PC-9 (cell line): ENCODE measurements around the gene ME2. TPM values are rescaled to one million over a fixed set of nuclear protein-coding genes. Genes with fewer than 3 reads are reported as not detected.
"Not testable (repeated sequence)": the region's sequence is repeated elsewhere in the genome, so short reads cannot be mapped to it uniquely, and the experiment has no call there.

Experiments
- BruUV-seq: library from RNA; stranded (reverse); fragments of 400-500 nt; replicated peaks from 2 replicates; lab custom pipeline; 2021; lab: Mats Ljungman, UMichigan
- CTCF ChIA-PET: fragments of 300-600 bp; sonication (Branson Sonifier 250); formaldehyde crosslinking; loops from one replicate; lab custom pipeline; 2022; ENCODE audit warnings: antibody characterized with exemption; lab: Charles Lee
- POLR2A ChIA-PET: fragments of 300-600 bp; sonication (Branson Sonifier 250); formaldehyde crosslinking; loops from one replicate; lab custom pipeline; 2022; ENCODE audit warnings: antibody characterized with exemption; ENCODE audit not compliant: unreplicated experiment; lab: Charles Lee
- DNase-seq, 2 experiments: peaks; one replicate each; pipeline versions ENCODE4 v3.0.0 to v3.0.0-alpha.2; 2015 to 2022; ENCODE audit warnings: mixed read lengths in 1 of 2
- H2AFZ ChIP-seq: fragments of 200-600 bp; sonication (generic); 2 replicates; pipeline ENCODE4 v1.8.1; 2017; ENCODE audit warnings: antibody characterized with exemption
- H3F3A ChIP-seq: fragments of 200-600 bp; sonication (generic); 2 replicates; pipeline ENCODE4 v1.8.1; 2017; ENCODE audit warnings: antibody characterized with exemption, mild to moderate bottlenecking, low read depth; ENCODE audit not compliant: insufficient read depth
- H3K27ac ChIP-seq: fragments of 200-600 bp; sonication (generic); 2 replicates; pipeline ENCODE4 v1.6.1; 2016; ENCODE audit warnings: mixed run types
- H3K27me3 ChIP-seq: fragments of 200-600 bp; sonication (generic); 2 replicates; pipeline ENCODE4 v1.6.1; 2016; ENCODE audit warnings: low read depth, mixed run types; ENCODE audit not compliant: insufficient read depth
- H3K36me3 ChIP-seq: fragments of 200-600 bp; sonication (generic); 2 replicates; pipeline ENCODE4 v1.6.1; 2016; ENCODE audit warnings: low read depth, mixed run types
- H3K4me1 ChIP-seq: fragments of 200-600 bp; sonication (generic); replicated peaks from 2 replicates; pipeline ENCODE4 v1.6.1; 2016; ENCODE audit warnings: mixed run types; ENCODE audit not compliant: insufficient read depth
- H3K4me2 ChIP-seq: fragments of 200-600 bp; sonication (generic); 2 replicates; pipeline ENCODE4 v1.6.1; 2017; ENCODE audit warnings: mixed run types
- H3K4me3 ChIP-seq: fragments of 200-600 bp; sonication (generic); 2 replicates; pipeline ENCODE4 v1.6.1; 2016; ENCODE audit warnings: mixed run types
- H3K79me2 ChIP-seq: fragments of 200-600 bp; sonication (generic); 2 replicates; pipeline ENCODE4 v1.6.1; 2017; ENCODE audit warnings: low read depth, mixed run types
- H3K9me2 ChIP-seq: fragments of 200-600 bp; sonication (generic); 2 replicates; pipeline ENCODE4 v1.8.1; 2017; ENCODE audit warnings: mild to moderate bottlenecking; ENCODE audit not compliant: insufficient read depth
- H3K9me3 ChIP-seq: fragments of 200-600 bp; sonication (generic); 2 replicates; pipeline ENCODE4 v1.8.1; 2016; ENCODE audit warnings: low read depth; ENCODE audit not compliant: insufficient read depth
- H4K20me1 ChIP-seq: fragments of 200-600 bp; sonication (generic); 2 replicates; pipeline ENCODE4 v1.8.1; 2017; ENCODE audit not compliant: insufficient read depth
- EZH2 ChIP-seq: fragments of 200-600 bp; sonication (generic); IDR thresholded peaks from 2 replicates; pipeline ENCODE4 v1.8.0; 2017; ENCODE audit warnings: antibody characterized with exemption, low read depth
- intact Hi-C: fragments of 100-400 bp; cut with micrococcal nuclease; formaldehyde crosslinking; loops from one replicate; pipeline ENCODE4 v1.10.0; 2022; ENCODE audit not compliant: unreplicated experiment
- total RNA-seq: library from RNA; stranded (reverse); gene quantifications from 2 replicates; pipeline ENCODE4 v1.2.3, GENCODE V29; 2021
- TF ChIP-seq, protein P1 (sequence below): fragments of 200-600 bp; sonication (generic); conservative IDR thresholded peaks from 2 replicates; pipeline ENCODE4 v1.6.1; 2017; ENCODE audit warnings: mixed run types, antibody characterized with exemption, mild to moderate bottlenecking, moderate library complexity

Gene ME2
- total RNA-seq, 1 experiment from 2014 or later, result 27.9 TPM

DNA sequence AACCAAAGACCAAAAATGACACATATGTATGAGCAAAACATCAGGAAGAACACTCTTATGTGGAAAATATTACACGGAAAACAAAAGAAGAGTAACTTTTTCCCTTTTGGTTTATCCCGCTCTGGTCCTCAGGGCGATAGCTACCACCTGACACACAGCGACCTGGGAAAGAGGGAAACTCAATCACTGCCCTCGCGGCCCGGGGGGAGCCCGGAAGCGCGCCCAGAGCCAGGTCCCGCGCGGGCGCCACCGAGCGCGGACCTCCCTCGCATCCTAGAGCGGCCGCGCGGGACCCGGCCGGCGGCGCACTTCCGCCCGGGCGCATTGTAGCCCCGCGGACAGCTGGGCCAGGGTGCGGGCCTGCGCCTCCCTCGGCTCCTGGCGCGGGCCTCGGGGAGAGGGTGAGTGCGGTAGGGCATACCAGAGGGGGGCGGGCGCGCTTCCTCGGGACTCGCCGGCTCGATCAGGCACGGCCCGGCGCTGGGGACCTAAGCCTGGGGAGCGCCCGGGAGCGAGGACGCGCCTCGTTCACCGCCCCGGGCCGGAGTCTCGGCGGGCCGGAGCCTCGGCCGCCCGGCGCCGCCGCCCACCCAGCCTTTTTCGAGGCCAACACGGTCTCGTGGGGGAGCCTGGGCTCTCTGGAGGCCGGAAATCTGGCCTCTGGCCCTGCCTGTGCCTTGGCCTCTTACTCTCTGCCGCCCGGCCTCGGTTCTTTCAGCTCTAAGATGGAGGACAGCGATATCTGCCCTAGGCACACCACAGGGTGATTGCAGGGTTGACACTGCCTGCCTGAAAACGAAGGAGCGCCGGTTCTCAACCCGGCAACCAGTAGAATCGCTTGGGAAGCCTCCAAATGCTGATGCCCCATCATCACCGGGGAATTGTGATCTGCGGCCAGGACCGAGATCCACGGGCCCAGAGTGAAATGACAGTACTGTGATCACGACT, 89.1 kb downstream of the ME2 start, which contains the start of gene ELAC1:
Gene ELAC1, plus strand, starts transcription at position 327 of the 948 bp plus-strand sequence. CDS start 6,365 bp downstream, outside the sequence.
- no peak for TF ChIP-seq EZH2
- TF ChIP-seq, protein P1, sequence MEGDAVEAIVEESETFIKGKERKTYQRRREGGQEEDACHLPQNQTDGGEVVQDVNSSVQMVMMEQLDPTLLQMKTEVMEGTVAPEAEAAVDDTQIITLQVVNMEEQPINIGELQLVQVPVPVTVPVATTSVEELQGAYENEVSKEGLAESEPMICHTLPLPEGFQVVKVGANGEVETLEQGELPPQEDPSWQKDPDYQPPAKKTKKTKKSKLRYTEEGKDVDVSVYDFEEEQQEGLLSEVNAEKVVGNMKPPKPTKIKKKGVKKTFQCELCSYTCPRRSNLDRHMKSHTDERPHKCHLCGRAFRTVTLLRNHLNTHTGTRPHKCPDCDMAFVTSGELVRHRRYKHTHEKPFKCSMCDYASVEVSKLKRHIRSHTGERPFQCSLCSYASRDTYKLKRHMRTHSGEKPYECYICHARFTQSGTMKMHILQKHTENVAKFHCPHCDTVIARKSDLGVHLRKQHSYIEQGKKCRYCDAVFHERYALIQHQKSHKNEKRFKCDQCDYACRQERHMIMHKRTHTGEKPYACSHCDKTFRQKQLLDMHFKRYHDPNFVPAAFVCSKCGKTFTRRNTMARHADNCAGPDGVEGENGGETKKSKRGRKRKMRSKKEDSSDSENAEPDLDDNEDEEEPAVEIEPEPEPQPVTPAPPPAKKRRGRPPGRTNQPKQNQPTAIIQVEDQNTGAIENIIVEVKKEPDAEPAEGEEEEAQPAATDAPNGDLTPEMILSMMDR, result no peak
- intact Hi-C loops, result loop anchor here (1.0 kb wide), 1 partner anchor 60 kb away; no protein-coding TSS in a partner anchor
- TSS peak; percentile 65 for BruUV-seq

DNA sequence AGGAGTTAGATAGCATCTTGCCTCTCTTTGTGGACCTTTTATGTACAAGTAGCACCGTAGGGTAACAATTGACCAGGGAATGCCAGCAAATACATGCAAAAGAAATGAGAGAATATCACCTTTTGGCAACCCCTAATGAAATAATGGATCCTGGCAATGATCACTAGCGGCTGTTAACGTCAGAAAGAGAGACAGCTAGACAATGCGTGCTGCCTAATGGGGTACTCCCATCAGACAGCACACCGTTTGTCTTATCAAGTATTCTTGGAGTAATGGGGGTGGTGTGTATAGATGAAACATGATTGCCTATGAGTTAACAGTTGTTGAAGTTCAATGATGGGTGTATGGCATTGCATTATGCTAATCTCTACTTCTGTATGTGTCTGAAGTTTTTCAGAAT, 90.5 kb downstream of the ME2 start:
- Histone ChIP-seq H4K20me1 (no peaks in the 10 kb centered on the region; the same call in 1 of the 2 replicates), H3K9me3 (no peaks in the 10 kb centered on the region), H3K4me1 (peaks cover 28% of the 10 kb centered on the region), H2AFZ (no peak overlapping the region), H3K4me2 (peak overlapping the region; percentile 92), H3K9me2 (no peaks in the 10 kb centered on the region), H3K4me3 (peak overlapping the region; percentile 94; the same call in 1 of the 2 replicates), H3K36me3 (0 out of 2 replicates have a peak, but pooled peaks cover under 1% of the 10 kb centered on the region), H3K79me2 (peaks cover 18% of the 10 kb centered on the region), H3F3A (peaks cover 7% of the 10 kb centered on the region; the same call in 1 of the 2 replicates), H3K27ac (no peak overlapping the region), H3K27me3 (no peaks in the 10 kb centered on the region)
- BruUV-seq, result no TSS peak
- ChIA-PET POLR2A (no interaction called here), CTCF (no interaction called here)
- TF ChIP-seq EZH2, result no peak
- TF ChIP-seq, protein P1, result no peak
- no peak for DNase-seq
- intact Hi-C loops, result no loop called here

More for the DNA sequence above, 89.1 kb downstream of the ME2 start, which contains the start of gene ELAC1:
- POLR2A ChIA-PET, result interaction anchor here (0.6 to 0.9 kb wide), 4 partner anchors 13 to 149 kb away, joined by 3 to 41 read pairs (median 8); partner anchors contain the start of gene SMAD4
- Histone ChIP-seq H4K20me1 (no peaks in the 10 kb centered on the region; the same call in 1 of the 2 replicates), H3K27me3 (no peaks in the 10 kb centered on the region), H3K36me3 (no peaks in the 10 kb centered on the region), H2AFZ (peak within 1 kb of the TSS; percentile 89), H3K9me2 (no peaks in the 10 kb centered on the region), H3K27ac (peak within 1 kb of the TSS; percentile 62), H3K4me1 (peaks cover 22% of the 10 kb centered on the region), H3K4me2 (peak within 1 kb of the TSS; percentile 92), H3K9me3 (no peaks in the 10 kb centered on the region; the same call in 1 of the 2 replicates), H3K79me2 (peaks cover 18% of the 10 kb centered on the region), H3K4me3 (peak within 1 kb of the TSS; percentile 94), H3F3A (peaks cover 7% of the 10 kb centered on the region; the same call in 1 of the 2 replicates)
- CTCF ChIA-PET, result interaction anchor here (0.7 kb wide), 1 partner anchor 63 kb away, joined by 11 read pairs; no protein-coding TSS in a partner anchor
- DNase-seq, result peak; percentile 57 to 61

DNA sequence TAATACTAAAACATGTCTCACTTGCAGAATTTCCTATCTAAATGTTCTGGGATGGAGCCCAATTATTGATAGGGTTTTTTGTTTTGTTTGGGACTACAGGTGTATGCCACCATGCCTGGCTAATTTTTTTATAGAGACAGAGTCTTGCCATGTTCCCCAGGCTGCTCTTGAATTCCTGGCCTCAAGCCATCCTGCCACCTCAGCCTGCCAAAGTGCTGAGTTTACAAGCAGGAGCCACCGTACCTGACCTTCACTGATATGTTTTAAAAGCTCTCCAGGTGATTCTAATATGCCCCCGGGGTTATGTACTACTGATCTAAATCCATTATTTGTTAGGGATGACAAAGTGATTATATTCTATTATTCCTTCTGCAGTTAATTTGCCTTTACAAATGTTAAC, 91.1 kb downstream of the ME2 start:
- Histone ChIP-seq H3K27me3 (no peaks in the 10 kb centered on the region), H3K9me2 (no peaks in the 10 kb centered on the region), H3K36me3 (peaks cover 5% of the 10 kb centered on the region; the same call in 1 of the 2 replicates), H3K27ac (no peak overlapping the region), H3K9me3 (no peaks in the 10 kb centered on the region), H2AFZ (no peak overlapping the region), H3K4me1 (peaks cover 28% of the 10 kb centered on the region), H3F3A (peaks cover 7% of the 10 kb centered on the region; the same call in 1 of the 2 replicates), H3K4me3 (no peak overlapping the region), H3K79me2 (peaks cover 18% of the 10 kb centered on the region), H4K20me1 (no peaks in the 10 kb centered on the region; the same call in 1 of the 2 replicates), H3K4me2 (0 out of 2 replicates have a peak overlapping the region, but pooled peaks have one; percentile 2)
- TF ChIP-seq EZH2, result no peak
- TF ChIP-seq, protein P1, result no peak
- peak; percentile 8 to 49 for DNase-seq
- no TSS peak for BruUV-seq
- CTCF ChIA-PET, result no interaction called here
- POLR2A ChIA-PET, result no interaction called here
- intact Hi-C loops, result no loop called here

DNA sequence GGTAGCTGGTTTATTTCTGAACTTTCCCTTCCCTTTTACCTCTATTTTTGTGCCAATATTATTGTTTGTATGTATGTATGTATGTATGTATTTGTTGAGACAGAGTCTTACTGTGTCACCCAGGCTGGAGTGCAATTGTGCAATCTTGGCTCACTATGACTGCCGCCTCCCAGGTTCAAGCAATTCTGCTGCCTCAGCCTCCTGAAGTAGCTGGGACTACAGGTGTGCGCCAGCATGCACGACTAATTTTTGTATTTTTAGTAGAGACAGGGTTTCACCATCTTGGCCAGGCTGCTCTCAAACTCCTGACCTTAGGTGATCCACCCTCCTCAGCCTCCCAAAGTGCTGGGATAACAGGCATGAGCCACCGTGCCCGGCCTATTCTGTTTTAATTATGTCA, 93.5 kb downstream of the ME2 start:
- Histone ChIP-seq H3K36me3 (peaks cover 24% of the 10 kb centered on the region), H3K79me2 (peaks cover 18% of the 10 kb centered on the region), H3K4me1 (peaks cover 26% of the 10 kb centered on the region)
- H3K9me3 ChIP-seq, H3K27me3 ChIP-seq, H3K4me2 ChIP-seq, H3F3A ChIP-seq, H3K27ac ChIP-seq, DNase-seq, H2AFZ ChIP-seq, BruUV-seq, H4K20me1 ChIP-seq, intact Hi-C loops, POLR2A ChIA-PET, H3K9me2 ChIP-seq, CTCF ChIA-PET, H3K4me3 ChIP-seq: not testable (repeated sequence)
